Bronchial epithelial cell (primary cell): ENCODE measurements around the gene GFOD2. TPM values are rescaled to one million over a fixed set of nuclear protein-coding genes. Genes with fewer than 3 reads are reported as not detected.
A peak's percentile ranks its signal among the peaks of the same experiment; 100 is the strongest.

Source experiments
- DNase-seq: peaks from one replicate; pipeline ENCODE4 v3.0.0-alpha.2; 2010; ENCODE audit warnings: low read depth
- FAIRE-seq: peaks from 2 replicates; lab custom pipeline; 2011; peaks lifted over from hg19 to GRCh38; lab: Jason Lieb, UNC
- H3K27me3 ChIP-seq: 2 replicates; pipeline ENCODE4 v1.5.1; 2011; ENCODE audit warnings: low read length; ENCODE audit not compliant: control insufficient read depth, insufficient read depth
- H3K36me3 ChIP-seq: 2 replicates; pipeline ENCODE4 v1.5.1; 2011; ENCODE audit warnings: low read length; ENCODE audit not compliant: control insufficient read depth, insufficient read depth
- H3K4me3 ChIP-seq: 2 replicates; pipeline ENCODE4 v1.5.1; 2011; ENCODE audit warnings: mild to moderate bottlenecking, low read depth, low read length, control low read depth
- CTCF ChIP-seq: IDR thresholded peaks from 2 replicates; pipeline ENCODE4 v1.5.1; 2011; ENCODE audit warnings: mild to moderate bottlenecking, moderate library complexity, low read length, control low read depth, inconsistent platforms; ENCODE audit not compliant: insufficient read depth, severe bottlenecking
- total RNA-seq: library from RNA; depleted of rRNA; stranded (reverse); fragments of >200 nt; gene quantifications from 2 replicates; pipeline ENCODE4 v1.2.1, GENCODE V29; 2014

Gene GFOD2
- total RNA-seq, 1 donor from 2014 or later: 17.9 TPM

GRCh38 chr16:67675999-67676398 is 43.1 kb downstream of the GFOD2 start:
- peaks cover 3% of the 10 kb centered on the region for H3K36me3 ChIP-seq
- no peaks in the 10 kb centered on the region for H3K27me3 ChIP-seq
- DNase-seq (no peak), FAIRE-seq (no peak)
- H3K4me3 ChIP-seq: no peak overlapping the region
- TF ChIP-seq CTCF: no peak

- no peak for FAIRE-seq
- Histone ChIP-seq H3K27me3 (no peaks in the 10 kb centered on the region), H3K36me3 (peaks cover 3% of the 10 kb centered on the region), H3K4me3 (no peak overlapping the region)
- DNase-seq: no peak
- no peak for TF ChIP-seq CTCF
These were observed 43.6 kb downstream of the GFOD2 start for GRCh38 chr16:67675579-67675935.

GRCh38 chr16:67674851-67675578 is 44.1 kb downstream of the GFOD2 start:
- H3K27me3 ChIP-seq: no peaks in the 10 kb centered on the region
- H3K36me3 ChIP-seq: peaks cover 3% of the 10 kb centered on the region
- TF ChIP-seq CTCF: no peak
- FAIRE-seq (no peak), DNase-seq (no peak)
- no peak overlapping the region for H3K4me3 ChIP-seq

- peaks cover 3% of the 10 kb centered on the region for H3K36me3 ChIP-seq
- no peak overlapping the region for H3K4me3 ChIP-seq
- DNase-seq (peak; percentile 13), FAIRE-seq (no peak)
- no peaks in the 10 kb centered on the region for H3K27me3 ChIP-seq
- no peak for TF ChIP-seq CTCF
These were observed 45.2 kb downstream of the GFOD2 start for GRCh38 chr16:67673712-67674580.

GRCh38 chr16:67672739-67673662 is 46.1 kb downstream of the GFOD2 start:
- H3K4me3 ChIP-seq: no peak overlapping the region
- peak; percentile 82 for TF ChIP-seq CTCF
- DNase-seq (peak; percentile 49), FAIRE-seq (peak; percentile 91)
- no peaks in the 10 kb centered on the region for H3K27me3 ChIP-seq
- H3K36me3 ChIP-seq: peaks cover 3% of the 10 kb centered on the region
